Activated T-cell treated with anti-CD3 and anti-CD28 coated beads, Interleukin-2, amount 50 U/mL, for 4 hours (primary cell): ENCODE results near the gene GREM2. TPM values are rescaled to one million over a fixed set of nuclear protein-coding genes. Genes with fewer than 3 reads are reported as not detected.

Experiments used
- ATAC-seq, 2 donors: fragments of 200-7000 bp; cut with Tn5 transposase; one replicate each; pipeline ENCODE4 v1.10.0; 2021
- DNase-seq: peaks from one replicate; pipeline ENCODE4 v3.0.0-alpha.2; 2020
- H3K27me3 Mint-ChIP-seq: one replicate; pipeline ENCODE4 v1.8.0; 2021; ENCODE audit warnings: low read depth, mixed read lengths
- H3K36me3 Mint-ChIP-seq: one replicate; pipeline ENCODE4 v1.8.0; 2022; ENCODE audit warnings: mixed read lengths; ENCODE audit not compliant: insufficient read depth
- H3K4me1 Mint-ChIP-seq: one replicate; pipeline ENCODE4 v1.8.0; 2021; ENCODE audit warnings: low read depth, mixed read lengths
- H3K4me3 Mint-ChIP-seq: one replicate; pipeline ENCODE4 v1.8.0; 2021; ENCODE audit warnings: mild to moderate bottlenecking, moderate library complexity, mixed read lengths
- H3K9me3 Mint-ChIP-seq: one replicate; pipeline ENCODE4 v1.8.0; 2021; ENCODE audit warnings: mixed read lengths
- total RNA-seq, 3 donors: library from RNA; stranded (reverse); gene quantifications; one replicate each; pipeline ENCODE4 v1.2.1, GENCODE V29; 2021

The GREM2 gene
- total RNA-seq, 3 donors from 2014 or later, result not detected

DNA sequence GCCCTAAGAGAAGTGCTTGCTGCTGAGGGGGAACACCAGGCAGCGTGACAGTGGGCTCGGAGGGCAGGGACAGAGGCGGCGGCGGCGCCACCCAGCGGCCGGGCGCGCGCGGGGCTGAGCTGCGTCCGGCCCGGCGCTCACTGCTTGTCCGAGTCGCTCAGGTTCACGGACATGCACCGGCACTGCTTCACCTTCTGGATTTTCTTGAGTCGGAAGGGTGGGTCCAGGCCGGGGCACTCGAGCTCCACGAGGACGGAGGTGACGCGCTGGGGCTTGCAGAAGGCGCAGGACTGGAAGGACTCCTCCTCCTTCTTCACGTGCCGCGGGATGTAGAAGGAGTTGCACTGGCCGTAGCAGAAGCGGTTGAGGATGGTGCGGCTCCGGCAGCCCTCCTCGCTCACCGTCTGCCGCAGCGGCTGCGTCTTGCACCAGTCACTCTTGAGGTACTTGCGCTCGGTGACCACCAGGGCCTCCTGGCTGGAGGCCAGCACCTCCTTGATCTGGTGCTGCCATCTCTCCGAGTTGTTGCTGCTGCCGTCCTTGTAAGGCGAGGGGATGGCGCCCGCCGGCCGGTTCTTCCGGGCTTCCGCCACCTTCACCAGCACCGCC lies 119.0 kb downstream of the GREM2 start:
- DNase-seq (no peak), ATAC-seq (peak; percentile 38 to 51)
- Mint-ChIP-seq H3K4me1 (no peaks in the 10 kb centered on the region), H3K9me3 (no peaks in the 10 kb centered on the region), H3K4me3 (no peak overlapping the region), H3K27me3 (no peaks in the 10 kb centered on the region), H3K36me3 (no peaks in the 10 kb centered on the region)

DNA sequence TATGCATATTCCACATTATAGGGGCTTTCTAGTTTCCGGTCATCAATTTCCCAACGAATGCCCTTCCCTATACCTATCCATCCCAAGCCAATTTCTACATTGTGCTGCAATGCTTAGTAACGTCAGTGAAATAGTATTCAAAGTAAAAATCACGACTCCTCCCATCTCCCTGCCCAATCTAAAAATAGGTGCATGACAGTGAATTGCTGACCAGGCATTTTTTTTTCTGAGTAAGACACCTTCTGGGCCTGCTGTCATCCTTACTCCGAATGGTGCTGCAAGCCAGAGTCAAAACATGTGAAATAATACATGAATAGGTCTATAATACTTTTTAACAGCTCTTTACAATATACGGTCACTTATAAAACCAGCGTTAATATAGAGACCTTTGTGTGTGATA lies 120.2 kb downstream of the GREM2 start:
- Mint-ChIP-seq H3K36me3 (no peaks in the 10 kb centered on the region), H3K4me1 (no peaks in the 10 kb centered on the region), H3K4me3 (no peak overlapping the region), H3K9me3 (no peaks in the 10 kb centered on the region), H3K27me3 (peaks cover 2% of the 10 kb centered on the region)
- ATAC-seq (no peak), DNase-seq (no peak)

DNA sequence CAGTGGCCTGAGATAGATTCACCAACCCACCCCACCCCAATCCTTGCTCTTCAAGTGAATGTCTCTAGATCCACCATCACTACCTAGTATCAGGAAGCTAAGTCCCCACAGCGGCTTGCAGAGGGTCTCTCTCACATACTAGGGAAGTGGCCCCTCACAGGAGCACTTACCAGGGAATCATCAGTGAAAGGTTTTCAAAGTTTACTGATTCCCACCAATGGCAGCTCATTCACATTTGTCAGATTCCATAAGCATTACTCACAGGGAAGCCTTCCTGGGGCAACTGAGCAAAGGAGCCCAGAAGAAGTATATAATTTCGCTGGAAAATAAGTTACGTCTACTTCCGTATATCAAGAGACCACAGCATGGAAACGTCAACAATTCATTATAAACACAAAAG lies 120.8 kb downstream of the GREM2 start:
- Mint-ChIP-seq H3K4me3 (no peak overlapping the region), H3K27me3 (peaks cover 2% of the 10 kb centered on the region), H3K4me1 (no peaks in the 10 kb centered on the region), H3K36me3 (no peaks in the 10 kb centered on the region), H3K9me3 (no peaks in the 10 kb centered on the region)
- no peak for DNase-seq
- ATAC-seq, result no peak

DNA sequence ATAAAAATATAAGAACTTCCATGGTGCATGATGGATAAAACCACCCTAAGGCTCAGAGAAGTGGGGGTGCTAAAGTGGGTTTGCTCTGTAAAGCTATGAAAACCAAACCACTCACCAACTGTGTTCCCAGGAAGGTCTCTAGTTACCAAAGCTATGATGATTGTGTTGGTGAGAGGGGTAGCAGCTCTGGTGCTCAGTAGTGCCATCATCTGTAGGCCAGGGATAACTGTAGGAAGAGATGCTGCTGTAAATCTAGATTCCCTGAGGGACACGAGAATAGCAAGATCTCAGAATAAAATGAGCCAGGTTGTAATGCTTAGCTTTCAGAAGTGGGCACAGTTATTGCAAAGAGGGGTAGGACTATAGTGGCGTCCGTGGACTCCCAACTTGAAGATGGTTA lies 124.5 kb downstream of the GREM2 start:
- no peaks in the 10 kb centered on the region for H3K4me1 Mint-ChIP-seq
- H3K4me3 Mint-ChIP-seq, result no peak overlapping the region
- H3K9me3 Mint-ChIP-seq, result no peaks in the 10 kb centered on the region
- H3K27me3 Mint-ChIP-seq, result peaks cover 2% of the 10 kb centered on the region
- ATAC-seq, result no peak
- DNase-seq, result no peak
- H3K36me3 Mint-ChIP-seq, result no peaks in the 10 kb centered on the region

DNA sequence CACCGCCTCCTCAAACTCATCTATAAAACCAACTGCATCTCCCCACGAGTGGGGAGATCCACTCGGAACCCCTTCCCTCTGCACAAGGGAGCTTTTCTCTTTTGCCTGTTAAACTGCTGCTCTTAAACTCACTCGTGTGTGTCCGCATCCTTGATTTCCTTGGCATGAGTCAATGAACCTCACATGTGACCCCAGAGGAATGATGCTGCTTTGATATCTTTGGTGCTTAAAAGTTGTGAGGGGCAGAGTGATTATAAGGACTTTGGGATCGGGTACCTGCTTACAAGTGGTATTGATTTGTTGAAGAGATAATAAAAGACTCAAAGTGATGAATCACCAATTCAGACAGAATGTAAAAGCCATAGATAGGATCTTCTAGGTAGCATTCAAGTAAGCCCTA lies 125.3 kb downstream of the GREM2 start:
- no peak overlapping the region for H3K4me3 Mint-ChIP-seq
- no peaks in the 10 kb centered on the region for H3K4me1 Mint-ChIP-seq
- ATAC-seq (no peak), DNase-seq (no peak)
- H3K36me3 Mint-ChIP-seq, result no peaks in the 10 kb centered on the region
- H3K27me3 Mint-ChIP-seq, result peaks cover 2% of the 10 kb centered on the region
- no peaks in the 10 kb centered on the region for H3K9me3 Mint-ChIP-seq

DNA sequence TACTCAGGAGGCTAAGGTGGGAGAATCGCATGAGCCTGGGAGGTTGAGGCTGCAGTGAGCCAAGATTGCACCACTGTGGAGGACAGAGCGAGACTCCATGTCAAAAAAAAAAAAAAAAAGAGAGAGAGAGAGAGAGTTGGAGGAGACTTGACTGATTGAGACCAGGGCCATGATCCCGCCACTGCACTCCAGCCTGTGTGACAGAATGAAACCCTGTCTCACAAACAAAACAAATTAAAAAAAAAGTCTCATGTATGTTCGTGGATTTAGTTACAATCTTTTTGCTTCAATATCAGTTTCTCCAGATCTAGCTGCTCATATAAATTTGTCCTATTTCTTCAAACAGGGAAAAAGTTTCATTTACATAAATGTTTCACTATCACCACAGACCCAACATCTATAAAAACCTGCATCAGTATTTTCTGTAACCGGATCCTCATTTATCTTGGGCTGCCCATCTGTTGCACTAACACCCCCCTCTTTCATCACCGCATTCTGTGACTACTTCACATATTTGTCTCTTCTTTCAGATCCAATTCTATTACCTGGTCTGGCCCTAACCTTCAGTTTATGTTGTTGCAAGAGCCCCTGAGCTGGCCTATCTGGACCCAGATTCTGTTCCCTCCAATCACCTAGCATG lies 127.0 kb downstream of the GREM2 start:
- Mint-ChIP-seq H3K4me3 (no peak overlapping the region), H3K9me3 (no peaks in the 10 kb centered on the region)

DNA sequence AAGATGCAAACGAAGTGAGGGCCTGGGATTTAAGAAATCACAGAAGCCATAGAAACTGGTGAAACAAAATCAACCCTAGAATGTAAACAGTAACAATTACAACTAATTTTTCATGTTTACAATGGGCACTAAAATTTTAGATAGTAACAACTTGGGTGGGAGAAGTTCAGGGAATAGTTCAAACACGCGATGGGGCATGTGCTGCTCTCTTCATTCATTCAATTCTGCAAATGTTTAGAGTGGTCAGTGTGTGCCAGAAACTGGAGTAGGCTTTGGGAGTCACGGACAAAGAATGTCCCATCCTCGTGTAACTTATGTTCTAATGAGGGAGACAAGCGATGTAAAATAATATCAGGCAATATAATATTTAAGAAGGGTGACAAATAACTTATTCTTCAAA lies 133.4 kb downstream of the GREM2 start:
- Mint-ChIP-seq H3K4me1 (no peaks in the 10 kb centered on the region), H3K27me3 (no peaks in the 10 kb centered on the region), H3K9me3 (no peaks in the 10 kb centered on the region), H3K36me3 (no peaks in the 10 kb centered on the region), H3K4me3 (no peak overlapping the region)
- DNase-seq, result no peak
- ATAC-seq, result no peak

More for the DNA sequence above, 127.0 kb downstream of the GREM2 start:
- ATAC-seq (no peak), DNase-seq (no peak)
- H3K36me3 Mint-ChIP-seq, result no peaks in the 10 kb centered on the region
- no peaks in the 10 kb centered on the region for H3K4me1 Mint-ChIP-seq
- peaks cover 2% of the 10 kb centered on the region for H3K27me3 Mint-ChIP-seq

DNA sequence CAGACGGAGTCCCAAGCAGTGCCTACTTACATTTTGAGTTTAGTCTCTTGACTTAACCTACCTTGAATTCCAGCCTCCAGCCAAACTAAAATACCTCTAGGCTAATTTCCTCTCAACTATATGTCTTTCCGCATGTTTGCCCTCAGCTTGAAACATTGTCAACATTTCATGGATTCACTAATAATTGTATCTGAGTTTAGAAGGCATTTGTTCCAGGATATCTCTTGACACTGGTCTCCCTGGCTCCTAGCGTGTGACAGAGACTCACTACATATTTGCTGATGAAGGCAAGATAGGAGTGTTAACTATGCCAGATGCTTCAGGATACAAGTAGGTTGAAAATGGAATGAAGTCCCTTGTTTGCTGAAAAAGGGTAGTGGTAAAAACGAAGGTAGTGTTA lies 136.1 kb downstream of the GREM2 start:
- ATAC-seq (no peak), DNase-seq (no peak)
- H3K27me3 Mint-ChIP-seq, result no peaks in the 10 kb centered on the region
- no peaks in the 10 kb centered on the region for H3K4me1 Mint-ChIP-seq
- H3K9me3 Mint-ChIP-seq, result no peaks in the 10 kb centered on the region
- no peak overlapping the region for H3K4me3 Mint-ChIP-seq
- no peaks in the 10 kb centered on the region for H3K36me3 Mint-ChIP-seq

DNA sequence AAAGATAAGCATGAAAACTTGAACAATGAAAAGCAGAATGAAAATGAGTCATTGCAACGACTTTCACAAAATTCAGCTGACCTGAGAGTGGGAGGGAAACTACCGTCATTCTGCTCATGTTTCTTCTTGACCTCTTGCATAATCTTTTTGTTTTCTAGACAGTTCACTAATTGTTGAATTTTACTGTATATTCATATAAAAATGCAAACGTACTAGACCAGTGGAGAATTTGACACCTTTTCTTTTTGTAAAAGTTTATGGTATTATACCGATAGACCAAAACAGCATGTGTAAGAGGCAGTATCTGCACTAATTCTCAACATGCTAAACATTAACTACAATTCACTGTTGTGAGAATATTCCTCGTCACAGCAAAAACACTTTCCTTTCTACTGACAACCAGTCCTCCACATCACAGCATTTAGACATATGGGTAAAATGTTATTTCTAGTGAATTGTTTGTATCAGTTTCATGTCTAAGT lies 137.8 kb downstream of the GREM2 start:
- DNase-seq, result no peak
- ATAC-seq, result no peak
- H3K9me3 Mint-ChIP-seq, result no peaks in the 10 kb centered on the region
- H3K4me3 Mint-ChIP-seq, result no peak overlapping the region
- H3K4me1 Mint-ChIP-seq, result no peaks in the 10 kb centered on the region
- H3K27me3 Mint-ChIP-seq, result no peaks in the 10 kb centered on the region
- H3K36me3 Mint-ChIP-seq, result no peaks in the 10 kb centered on the region

DNA sequence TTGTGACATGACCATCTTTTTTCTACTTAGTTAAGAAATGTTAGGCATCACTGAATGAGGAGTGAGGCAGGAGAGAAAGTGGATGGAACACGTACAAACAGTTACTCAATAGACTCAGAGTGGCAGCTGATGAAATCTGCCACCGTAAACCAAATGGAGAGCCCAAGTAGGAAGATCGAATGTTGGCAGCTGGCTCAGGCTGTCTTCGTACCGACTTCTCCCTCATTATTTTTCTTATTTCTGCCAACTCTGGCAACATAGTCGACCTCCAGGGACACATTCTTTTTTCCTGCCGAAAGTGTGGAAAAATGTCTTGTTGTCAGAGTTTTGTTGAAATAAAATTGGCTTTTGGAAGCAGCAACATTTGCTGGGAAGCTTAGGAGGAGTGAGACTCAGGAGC lies 143.3 kb downstream of the GREM2 start:
- ATAC-seq, result no peak
- Mint-ChIP-seq H3K27me3 (no peaks in the 10 kb centered on the region), H3K36me3 (no peaks in the 10 kb centered on the region), H3K4me1 (peaks cover 6% of the 10 kb centered on the region), H3K4me3 (no peak overlapping the region), H3K9me3 (no peaks in the 10 kb centered on the region)
- DNase-seq, result no peak

DNA sequence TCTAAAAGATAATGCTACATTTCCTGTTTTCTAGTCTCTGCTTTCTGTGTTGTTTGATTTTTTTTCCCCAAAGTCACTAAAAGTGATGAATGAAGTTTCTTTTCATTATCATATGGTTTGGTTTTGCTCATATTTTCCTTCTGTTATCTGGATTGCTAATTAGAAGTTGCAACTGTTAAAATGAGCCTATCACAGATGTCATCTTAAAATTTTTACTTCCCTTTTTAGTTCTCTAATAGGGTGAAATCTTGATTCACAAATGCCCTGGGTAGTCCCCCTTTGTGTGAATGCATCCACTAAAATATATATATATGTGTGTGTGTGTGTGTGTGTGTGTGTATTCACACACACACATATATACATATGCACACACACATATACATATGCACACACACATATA lies 144.1 kb downstream of the GREM2 start:
- DNase-seq, result no peak
- Mint-ChIP-seq H3K9me3 (no peaks in the 10 kb centered on the region), H3K4me1 (peaks cover 6% of the 10 kb centered on the region), H3K36me3 (no peaks in the 10 kb centered on the region), H3K4me3 (no peak overlapping the region), H3K27me3 (no peaks in the 10 kb centered on the region)
- ATAC-seq, result no peak

DNA sequence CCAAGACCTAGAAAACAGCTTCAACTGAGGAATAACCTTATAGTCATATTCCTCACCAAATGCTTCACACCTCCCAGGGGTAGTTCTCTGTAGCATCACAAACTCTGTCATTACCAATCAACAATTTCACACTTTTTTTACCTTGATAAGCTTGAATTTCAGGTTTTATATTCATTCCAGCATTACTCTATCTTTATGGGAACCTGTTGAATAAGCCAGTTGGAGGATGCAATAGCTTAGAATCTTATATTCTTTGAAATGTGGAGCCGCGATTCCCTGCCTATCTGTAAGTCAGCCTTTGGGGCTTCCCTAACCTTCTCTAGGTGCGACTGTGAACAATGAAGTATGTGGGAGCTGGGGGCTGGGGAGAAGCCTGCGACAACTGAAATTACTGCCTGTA lies 145.4 kb downstream of the GREM2 start:
- H3K36me3 Mint-ChIP-seq, result no peaks in the 10 kb centered on the region
- no peaks in the 10 kb centered on the region for H3K9me3 Mint-ChIP-seq
- no peak for DNase-seq
- H3K4me3 Mint-ChIP-seq, result no peak overlapping the region
- ATAC-seq, result no peak
- H3K4me1 Mint-ChIP-seq, result peaks cover 6% of the 10 kb centered on the region
- H3K27me3 Mint-ChIP-seq, result no peaks in the 10 kb centered on the region

DNA sequence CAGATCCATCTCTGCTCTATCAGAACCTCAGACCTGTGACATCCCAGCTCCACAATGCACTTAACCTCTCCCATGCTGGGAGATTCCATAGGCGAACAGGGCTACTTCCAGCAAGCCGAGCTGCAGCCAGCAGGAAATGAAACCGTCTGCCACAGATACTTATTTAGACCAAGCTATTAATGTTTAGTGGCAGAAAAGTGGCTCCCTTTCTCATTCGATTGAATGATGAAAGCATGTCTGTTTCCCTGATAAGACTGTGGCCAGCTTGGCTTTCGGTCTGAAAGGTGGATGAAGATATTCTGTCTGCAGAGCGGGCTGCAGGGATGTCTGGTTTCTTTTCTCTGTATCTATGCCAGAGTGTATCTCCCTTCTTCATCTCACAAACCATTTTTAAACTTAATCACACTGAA lies 146.4 kb downstream of the GREM2 start:
- no peaks in the 10 kb centered on the region for H3K9me3 Mint-ChIP-seq
- peaks cover 6% of the 10 kb centered on the region for H3K4me1 Mint-ChIP-seq
- ATAC-seq, result no peak
- DNase-seq, result no peak
- H3K27me3 Mint-ChIP-seq, result no peaks in the 10 kb centered on the region
- H3K4me3 Mint-ChIP-seq, result peak overlapping the region; percentile 4
- no peaks in the 10 kb centered on the region for H3K36me3 Mint-ChIP-seq

DNA sequence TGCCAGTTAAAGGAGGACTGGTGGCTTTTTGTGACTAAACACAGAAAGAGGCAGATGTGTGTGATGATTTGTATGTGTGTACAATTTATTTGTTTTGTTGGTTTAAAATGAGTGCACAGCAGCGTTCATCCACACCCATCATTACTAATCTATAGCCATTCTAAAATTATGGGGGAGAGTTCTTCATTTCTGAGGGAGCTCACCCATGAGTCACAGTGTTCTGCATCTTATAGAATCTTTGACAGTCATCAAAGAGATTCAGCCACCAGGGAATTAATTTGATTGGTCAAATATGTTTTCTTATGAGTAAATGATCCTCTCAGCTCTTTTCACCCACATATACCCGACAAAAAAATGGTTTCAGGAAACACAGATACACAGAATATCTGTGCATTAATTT lies 147.9 kb downstream of the GREM2 start:
- Mint-ChIP-seq H3K36me3 (no peaks in the 10 kb centered on the region), H3K4me3 (no peak overlapping the region), H3K4me1 (peaks cover 6% of the 10 kb centered on the region), H3K27me3 (no peaks in the 10 kb centered on the region), H3K9me3 (no peaks in the 10 kb centered on the region)
- no peak for DNase-seq
- ATAC-seq, result no peak

DNA sequence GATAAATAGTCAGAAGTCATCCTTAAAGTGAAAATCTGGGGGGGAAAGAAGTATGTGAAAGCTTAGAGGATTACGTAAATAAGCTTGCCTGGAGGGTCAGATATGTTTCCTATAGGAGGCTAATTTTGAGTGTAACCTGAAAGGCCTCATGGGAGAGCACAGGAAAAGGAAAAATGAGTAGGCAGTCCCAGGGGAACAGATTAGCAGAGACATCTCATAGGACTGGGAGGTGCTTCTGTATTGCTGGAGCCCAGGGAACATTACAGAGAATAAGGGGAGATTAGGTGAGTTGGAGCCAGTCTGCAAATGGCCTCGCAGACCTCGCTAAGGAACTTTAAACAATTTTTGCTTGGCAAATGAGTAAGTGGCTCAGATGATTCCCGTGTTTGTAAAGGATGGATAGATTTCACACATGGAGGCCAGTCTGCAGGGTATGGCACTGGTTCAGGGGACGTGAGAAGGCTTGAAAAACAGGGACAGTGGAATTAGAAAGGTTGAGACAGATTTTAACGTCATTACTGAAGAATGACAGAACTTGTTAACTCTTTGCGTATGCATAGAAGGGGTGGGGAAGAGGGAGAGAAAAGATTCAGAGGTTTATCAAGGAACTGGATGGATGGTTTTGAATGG lies 149.1 kb downstream of the GREM2 start:
- Mint-ChIP-seq H3K4me1 (peaks cover 6% of the 10 kb centered on the region), H3K36me3 (no peaks in the 10 kb centered on the region), H3K4me3 (no peak overlapping the region), H3K9me3 (no peaks in the 10 kb centered on the region), H3K27me3 (no peaks in the 10 kb centered on the region)
- ATAC-seq, result no peak
- no peak for DNase-seq
